B cell (primary cell): ENCODE results near the gene GABRG3. TPM values are rescaled to one million over a fixed set of nuclear protein-coding genes. Genes with fewer than 3 reads are reported as not detected.

Source experiments
- ATAC-seq: fragments of 200-7000 bp; cut with Tn5 transposase; one replicate; pipeline ENCODE4 v1.10.0; 2021; ENCODE audit warnings: low read depth, mild to moderate bottlenecking, moderate number of reproducible peaks, moderate library complexity
- CTCF ChIA-PET: fragments of 350-600 bp; sonication (Branson Sonifier 250); formaldehyde crosslinking; loops from one replicate; lab custom pipeline; 2021; ENCODE audit warnings: antibody characterized with exemption, inconsistent platforms; lab: Charles Lee
- POLR2A ChIA-PET: fragments of 350-600 bp; sonication (Branson Sonifier 250); formaldehyde crosslinking; loops from one replicate; lab custom pipeline; 2021; ENCODE audit warnings: antibody characterized with exemption; lab: Charles Lee
- DNase-seq: peaks from one replicate; pipeline ENCODE4 v3.0.0; 2013
- H2AFZ ChIP-seq: 2 replicates; pipeline ENCODE4 v1.6.1; 2012; ENCODE audit warnings: mild to moderate bottlenecking, low read depth, low read length; ENCODE audit not compliant: insufficient read depth, poor library complexity, severe bottlenecking
- H3K27ac ChIP-seq, 2 donors: 1 replicate in 1 of 2; 2 replicates in 1 of 2; pipeline ENCODE4 v1.5.1; 2012 to 2013; ENCODE audit warnings: low read length in 2 of 2, mild to moderate bottlenecking in 2 of 2, moderate library complexity in 1 of 2
- H3K27me3 ChIP-seq, 4 experiments: fragments of 200-600 bp in 1 of 4; sonication (generic) in 1 of 4; replicated peaks in 1 of 4; 1 replicate in 2 of 4; 2 replicates in 2 of 4; pipeline versions ENCODE4 v1.6.1 to v1.7.0; 2013 to 2016; ENCODE audit warnings: low read length in 3 of 4, mild to moderate bottlenecking in 2 of 4, mixed read lengths in 1 of 4, moderate library complexity in 1 of 4; ENCODE audit not compliant: insufficient read depth in 4 of 4, control insufficient read depth in 3 of 4; ENCODE audit errors: control extremely low read depth in 1 of 4
- H3K36me3 ChIP-seq, 2 experiments: replicated peaks in 1 of 2; 1 replicate in 1 of 2; 2 replicates in 1 of 2; pipeline versions ENCODE4 v1.6.1 to v1.7.1; 2013; ENCODE audit warnings: low read length in 1 of 2; ENCODE audit not compliant: insufficient read depth in 2 of 2, control insufficient read depth in 1 of 2; ENCODE audit errors: control extremely low read depth in 1 of 2, extremely low read depth in 1 of 2
- H3K4me1 ChIP-seq, 2 donors: fragments of 200-600 bp in 1 of 2; sonication (generic) in 1 of 2; 1 replicate in 1 of 2; 2 replicates in 1 of 2; pipeline versions ENCODE4 v1.5.1 to v1.6.1; 2013 to 2017; ENCODE audit warnings: low read length in 2 of 2; ENCODE audit not compliant: control insufficient read depth in 2 of 2, insufficient read depth in 2 of 2
- H3K4me2 ChIP-seq: replicated peaks from 2 replicates; pipeline ENCODE3; 2012; ENCODE audit warnings: mild to moderate bottlenecking, low read depth, low read length; ENCODE audit not compliant: poor library complexity, severe bottlenecking
- H3K4me3 ChIP-seq, 5 experiments: fragments of 200-600 bp in 1 of 5; sonication (generic) in 1 of 5; 1 replicate in 3 of 5; 2 replicates in 2 of 5; pipeline versions ENCODE4 v1.5.1 to v1.7.0; 2011 to 2016; ENCODE audit warnings: low read length in 4 of 5, mild to moderate bottlenecking in 4 of 5, low read depth in 2 of 5, control low read depth in 1 of 5, moderate library complexity in 1 of 5; ENCODE audit not compliant: insufficient read depth in 1 of 5; ENCODE audit errors: control extremely low read depth in 1 of 5, extremely low read depth in 1 of 5
- H3K79me2 ChIP-seq: fragments of 200-600 bp; sonication (generic); one replicate; pipeline ENCODE4 v1.6.0; 2016; ENCODE audit warnings: low read length; ENCODE audit not compliant: control insufficient read depth, insufficient read depth
- H3K9ac ChIP-seq: fragments of 200-600 bp; sonication (generic); 2 replicates; pipeline ENCODE4 v1.6.1; 2017; ENCODE audit warnings: mild to moderate bottlenecking, low read length, moderate library complexity
- H3K9me3 ChIP-seq, 3 donors: one replicate each; pipeline versions ENCODE4 v1.6.1 to v1.7.1; 2013; ENCODE audit warnings: low read length in 2 of 3; ENCODE audit not compliant: control insufficient read depth in 2 of 3, insufficient read depth in 1 of 3; ENCODE audit errors: control extremely low read depth in 1 of 3
- H4K20me1 ChIP-seq: 2 replicates; pipeline ENCODE4 v1.6.0; 2012; ENCODE audit warnings: mild to moderate bottlenecking, low read length; ENCODE audit not compliant: insufficient read depth, control insufficient read depth, poor library complexity, severe bottlenecking
- H3K27ac Mint-ChIP-seq: one replicate; pipeline ENCODE4 v1.8.0; 2021; ENCODE audit warnings: mixed read lengths
- H3K27me3 Mint-ChIP-seq: one replicate; pipeline ENCODE4 v1.8.0; 2021; ENCODE audit warnings: mixed read lengths
- H3K4me1 Mint-ChIP-seq: one replicate; pipeline ENCODE4 v1.8.0; 2021; ENCODE audit warnings: mixed read lengths
- H3K4me3 Mint-ChIP-seq: one replicate; pipeline ENCODE4 v1.8.0; 2021; ENCODE audit warnings: mixed read lengths
- H3K9me3 Mint-ChIP-seq: one replicate; pipeline ENCODE4 v1.8.0; 2022; ENCODE audit warnings: mixed read lengths; ENCODE audit not compliant: insufficient read depth
- EZH2 ChIP-seq: IDR thresholded peaks from 2 replicates; pipeline ENCODE4 v1.6.1; 2012; ENCODE audit warnings: borderline replicate concordance, low read depth, mild to moderate bottlenecking, moderate library complexity, low read length; ENCODE audit not compliant: insufficient read depth, poor library complexity, severe bottlenecking
- WGBS: methylation state at CpG from one replicate; pipeline ENCODE4 v1.1.5; 2013; ENCODE audit warnings: missing lambda C conversion rate; ENCODE audit not compliant: insufficient coverage; 5-methylcytosine and 5-hydroxymethylcytosine counted together
- intact Hi-C: fragments of 100-400 bp; cut with micrococcal nuclease; formaldehyde crosslinking; loops from one replicate; pipeline ENCODE4 v1.10.0; 2022
- polyA plus RNA-seq: library from polyadenylated mRNA; depleted of rRNA; stranded (reverse); fragments of >200 nt; gene quantifications from 2 replicates; pipeline ENCODE4 v1.2.3, GENCODE V29; 2012
- total RNA-seq, 2 donors: library from RNA; stranded (reverse); fragments of 120-200 nt in 1 of 2; gene quantifications; 1 replicate in 1 of 2; 2 replicates in 1 of 2; pipeline versions ENCODE4 v1.2.3 to v1.2.4, GENCODE V29; 2013 to 2022
- TF ChIP-seq, protein P1 (sequence below): fragments of 200-600 bp; IDR thresholded peaks from one replicate; pipeline ENCODE4 v1.8.0; 2022; ENCODE audit warnings: antibody characterized with exemption, mild to moderate bottlenecking

Gene GABRG3
- total and polyA plus RNA-seq, 2 donors (not counting 1 experiment from before 2014, with no cell fraction given) = not detected

DNA sequence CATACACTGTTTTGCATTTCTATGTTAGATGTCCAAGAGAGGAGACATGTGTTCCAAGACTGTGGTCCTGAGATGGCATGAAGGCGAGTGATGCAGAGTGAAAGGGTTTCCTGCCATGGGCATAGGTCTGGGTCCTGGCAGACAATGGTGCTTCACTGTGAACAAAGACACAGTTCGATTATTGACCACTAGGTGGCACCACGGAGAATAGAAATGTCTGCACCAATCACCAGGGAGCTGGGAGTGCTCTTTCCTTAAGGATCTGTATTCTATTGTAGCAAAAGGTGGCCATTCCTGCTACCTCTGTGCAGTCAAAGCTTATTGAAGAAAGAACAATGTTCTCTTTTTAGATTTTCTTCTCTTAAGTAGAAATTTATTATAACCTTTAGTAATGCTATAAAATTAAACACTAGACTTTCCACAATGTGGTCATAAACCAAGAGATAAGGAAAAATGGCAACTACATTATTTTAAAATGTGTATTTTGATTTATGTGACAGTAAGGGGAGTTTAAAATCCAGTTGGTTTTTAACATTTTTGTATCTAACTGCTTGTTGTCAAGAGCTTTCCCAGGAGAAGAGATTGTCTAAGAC, 88.7 kb downstream of the GABRG3 start:
- Histone ChIP-seq H3K9ac (no peak overlapping the region), H4K20me1 (no peaks in the 10 kb centered on the region), H3K36me3 (no peaks in the 10 kb centered on the region), H3K4me3 (no peak overlapping the region), H3K4me2 (no peak overlapping the region), H3K27me3 (no peaks in the 10 kb centered on the region), H3K4me1 (no peaks in the 10 kb centered on the region), H3K27ac (no peak overlapping the region), H3K9me3 (peaks cover 0 to 10% (median 0%) of the 10 kb centered on the region in 3 donors), H2AFZ (no peak overlapping the region), H3K79me2 (no peaks in the 10 kb centered on the region)
- DNase-seq = peak; percentile 10
- H3K9me3 Mint-ChIP-seq = no peaks in the 10 kb centered on the region
- H3K27ac Mint-ChIP-seq = no peak overlapping the region
- TF ChIP-seq EZH2 = no peak
- TF ChIP-seq, protein P1, sequence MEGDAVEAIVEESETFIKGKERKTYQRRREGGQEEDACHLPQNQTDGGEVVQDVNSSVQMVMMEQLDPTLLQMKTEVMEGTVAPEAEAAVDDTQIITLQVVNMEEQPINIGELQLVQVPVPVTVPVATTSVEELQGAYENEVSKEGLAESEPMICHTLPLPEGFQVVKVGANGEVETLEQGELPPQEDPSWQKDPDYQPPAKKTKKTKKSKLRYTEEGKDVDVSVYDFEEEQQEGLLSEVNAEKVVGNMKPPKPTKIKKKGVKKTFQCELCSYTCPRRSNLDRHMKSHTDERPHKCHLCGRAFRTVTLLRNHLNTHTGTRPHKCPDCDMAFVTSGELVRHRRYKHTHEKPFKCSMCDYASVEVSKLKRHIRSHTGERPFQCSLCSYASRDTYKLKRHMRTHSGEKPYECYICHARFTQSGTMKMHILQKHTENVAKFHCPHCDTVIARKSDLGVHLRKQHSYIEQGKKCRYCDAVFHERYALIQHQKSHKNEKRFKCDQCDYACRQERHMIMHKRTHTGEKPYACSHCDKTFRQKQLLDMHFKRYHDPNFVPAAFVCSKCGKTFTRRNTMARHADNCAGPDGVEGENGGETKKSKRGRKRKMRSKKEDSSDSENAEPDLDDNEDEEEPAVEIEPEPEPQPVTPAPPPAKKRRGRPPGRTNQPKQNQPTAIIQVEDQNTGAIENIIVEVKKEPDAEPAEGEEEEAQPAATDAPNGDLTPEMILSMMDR = peak; percentile 67
- H3K4me3 Mint-ChIP-seq = no peak overlapping the region
- no peaks in the 10 kb centered on the region for H3K27me3 Mint-ChIP-seq
- ChIA-PET POLR2A (no interaction called here), CTCF (interaction anchor here (0.6 to 1.0 kb wide), 3 partner anchors 11 to 1160 kb away, joined by 3 to 5 read pairs (median 3); no protein-coding TSS in a partner anchor)
- no peak for ATAC-seq
- WGBS = 0% methylated on average over 3 of the region's 3 CpGs
- intact Hi-C loops = no loop called here
- H3K4me1 Mint-ChIP-seq = no peaks in the 10 kb centered on the region

DNA sequence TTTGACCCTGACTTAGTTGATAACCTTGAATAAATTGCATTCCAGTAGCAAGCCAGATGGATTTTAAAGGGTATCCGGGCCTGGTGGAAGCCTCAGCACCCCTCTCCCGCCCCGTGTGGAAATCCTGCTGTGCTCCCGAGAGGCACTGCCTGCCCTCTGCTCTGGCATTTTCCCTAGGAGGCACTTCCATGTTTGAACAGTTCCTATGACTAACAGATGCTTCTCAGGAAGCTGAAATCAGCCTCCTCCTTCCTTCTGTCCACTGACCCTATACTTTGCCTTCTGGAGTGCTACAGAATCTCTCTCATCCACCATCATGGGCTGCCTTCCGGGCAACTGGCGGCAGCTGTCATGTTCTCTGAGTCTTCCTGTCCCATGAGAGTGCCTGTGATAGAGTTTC, 90.8 kb downstream of the GABRG3 start:
- Mint-ChIP-seq H3K9me3 (peaks cover 2% of the 10 kb centered on the region), H3K27me3 (no peaks in the 10 kb centered on the region), H3K27ac (no peak overlapping the region), H3K4me3 (no peak overlapping the region), H3K4me1 (no peaks in the 10 kb centered on the region)
- ATAC-seq = no peak
- POLR2A ChIA-PET = no interaction called here
- intact Hi-C loops = no loop called here
- Histone ChIP-seq H3K9ac (no peak overlapping the region), H3K79me2 (no peaks in the 10 kb centered on the region), H3K27me3 (no peaks in the 10 kb centered on the region), H3K36me3 (no peaks in the 10 kb centered on the region), H3K27ac (no peak overlapping the region), H3K4me1 (no peaks in the 10 kb centered on the region), H2AFZ (no peak overlapping the region), H4K20me1 (no peaks in the 10 kb centered on the region), H3K4me2 (no peak overlapping the region), H3K4me3 (no peak overlapping the region), H3K9me3 (peaks cover 0 to 10% (median 0%) of the 10 kb centered on the region in 3 donors)
- WGBS = 60% methylated on average over 4 of the region's 6 CpGs
- no peak for DNase-seq
- TF ChIP-seq, protein P1 = no peak
- no peak for TF ChIP-seq EZH2
- CTCF ChIA-PET = no interaction called here
